Measurements from ENCODE around the gene ARHGEF6.

ARHGEF6 gene

DNA sequence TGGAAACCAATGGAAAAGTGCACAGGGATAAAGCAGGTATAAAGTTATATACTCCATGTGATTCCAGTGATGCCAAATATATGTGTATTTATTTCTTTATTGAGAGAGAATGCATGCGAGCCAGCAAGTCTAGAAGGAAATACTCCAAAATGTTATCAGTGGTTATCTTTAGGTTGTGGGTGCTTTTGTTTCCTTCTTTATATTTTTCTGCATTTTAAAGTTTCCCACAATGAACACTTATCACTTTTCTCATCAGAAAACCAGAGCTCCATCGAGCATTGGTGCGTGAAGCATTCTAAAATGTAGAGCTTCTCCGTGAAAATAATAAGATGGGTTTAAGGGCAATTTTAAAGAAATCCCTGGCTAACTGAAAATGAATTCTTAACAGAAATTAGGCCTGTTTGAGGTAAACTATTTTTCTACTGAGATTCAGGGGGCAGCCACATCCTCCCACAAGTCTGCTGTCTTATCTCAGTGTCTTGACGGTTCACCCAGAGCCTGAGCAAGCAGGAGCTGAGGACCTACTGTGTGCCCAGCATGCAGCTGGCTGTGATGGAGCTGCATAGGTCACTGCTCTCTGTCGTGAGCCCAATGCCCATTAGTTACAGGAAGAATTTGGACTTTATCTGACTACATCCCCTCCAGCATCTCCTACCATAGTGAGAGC is 151.5 kb downstream of the ARHGEF6 start:
- in situ Hi-C loops (cut with MboI; ENCODE audit: low sequenced_read_pairs, unreplicated experiment): no loop called here
- no peak for DNase-seq (ENCODE audit: low spot score)
- TF ChIP-seq, protein P1, sequence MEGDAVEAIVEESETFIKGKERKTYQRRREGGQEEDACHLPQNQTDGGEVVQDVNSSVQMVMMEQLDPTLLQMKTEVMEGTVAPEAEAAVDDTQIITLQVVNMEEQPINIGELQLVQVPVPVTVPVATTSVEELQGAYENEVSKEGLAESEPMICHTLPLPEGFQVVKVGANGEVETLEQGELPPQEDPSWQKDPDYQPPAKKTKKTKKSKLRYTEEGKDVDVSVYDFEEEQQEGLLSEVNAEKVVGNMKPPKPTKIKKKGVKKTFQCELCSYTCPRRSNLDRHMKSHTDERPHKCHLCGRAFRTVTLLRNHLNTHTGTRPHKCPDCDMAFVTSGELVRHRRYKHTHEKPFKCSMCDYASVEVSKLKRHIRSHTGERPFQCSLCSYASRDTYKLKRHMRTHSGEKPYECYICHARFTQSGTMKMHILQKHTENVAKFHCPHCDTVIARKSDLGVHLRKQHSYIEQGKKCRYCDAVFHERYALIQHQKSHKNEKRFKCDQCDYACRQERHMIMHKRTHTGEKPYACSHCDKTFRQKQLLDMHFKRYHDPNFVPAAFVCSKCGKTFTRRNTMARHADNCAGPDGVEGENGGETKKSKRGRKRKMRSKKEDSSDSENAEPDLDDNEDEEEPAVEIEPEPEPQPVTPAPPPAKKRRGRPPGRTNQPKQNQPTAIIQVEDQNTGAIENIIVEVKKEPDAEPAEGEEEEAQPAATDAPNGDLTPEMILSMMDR (IDR thresholded peaks at IDR 0.05; ENCODE audit: borderline replicate concordance, control extremely low read depth, extremely low read depth, insufficient read depth, missing control alignments): no peak

GRCh38 chrX:136627409-136627808 is 153.3 kb downstream of the ARHGEF6 start:
- no peak for DNase-seq (ENCODE audit: low spot score)
- in situ Hi-C loops (cut with MboI; ENCODE audit: low sequenced_read_pairs, unreplicated experiment): no loop called here
- TF ChIP-seq, protein P1 (IDR thresholded peaks at IDR 0.05; ENCODE audit: borderline replicate concordance, control extremely low read depth, extremely low read depth, insufficient read depth, missing control alignments): no peak

DNA sequence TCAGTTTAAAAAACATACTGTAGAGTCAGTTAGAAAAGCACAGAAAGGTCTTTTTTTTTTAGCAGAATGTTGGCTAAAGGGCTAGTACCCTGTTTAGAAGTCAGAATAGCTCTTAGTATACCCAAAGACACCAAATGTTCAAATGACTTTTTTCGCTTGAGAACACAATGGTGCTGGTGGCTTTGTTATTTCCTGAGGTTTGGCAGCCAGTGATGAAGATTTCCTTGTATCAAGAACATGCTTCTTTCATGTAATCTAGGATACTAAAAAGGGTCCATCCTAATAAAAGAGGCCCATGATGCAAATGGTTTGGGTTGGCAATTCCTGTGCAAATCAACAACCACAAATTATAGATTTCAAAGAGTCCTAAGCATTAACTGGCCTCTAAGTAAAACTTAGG is 153.8 kb downstream of the ARHGEF6 start:
- in situ Hi-C loops (cut with MboI; ENCODE audit: low sequenced_read_pairs, unreplicated experiment): no loop called here
- TF ChIP-seq, protein P1 (IDR thresholded peaks at IDR 0.05; ENCODE audit: borderline replicate concordance, control extremely low read depth, extremely low read depth, insufficient read depth, missing control alignments): no peak
- no peak for DNase-seq (ENCODE audit: low spot score)

- TF ChIP-seq, protein P1 (IDR thresholded peaks at IDR 0.05; ENCODE audit: borderline replicate concordance, control extremely low read depth, extremely low read depth, insufficient read depth, missing control alignments): no peak
- in situ Hi-C loops (cut with MboI; ENCODE audit: low sequenced_read_pairs, unreplicated experiment): no loop called here
- no peak for DNase-seq (ENCODE audit: low spot score)
Measured at GRCh38 chrX:136626237-136626636, 154.5 kb downstream of the ARHGEF6 start.

GRCh38 chrX:136625246-136625645 is 155.5 kb downstream of the ARHGEF6 start:
- TF ChIP-seq, protein P1 (IDR thresholded peaks at IDR 0.05; ENCODE audit: borderline replicate concordance, control extremely low read depth, extremely low read depth, insufficient read depth, missing control alignments): no peak
- in situ Hi-C loops (cut with MboI; ENCODE audit: low sequenced_read_pairs, unreplicated experiment): no loop called here
- no peak for DNase-seq (ENCODE audit: low spot score)

- TF ChIP-seq, protein P1 (IDR thresholded peaks at IDR 0.05; ENCODE audit: borderline replicate concordance, control extremely low read depth, extremely low read depth, insufficient read depth, missing control alignments): no peak
- in situ Hi-C loops (cut with MboI; ENCODE audit: low sequenced_read_pairs, unreplicated experiment): no loop called here
Measured at GRCh38 chrX:136623396-136623795, 157.3 kb downstream of the ARHGEF6 start.

More at GRCh38 chrX:136623396-136623795, 157.3 kb downstream of the ARHGEF6 start:
- no peak for DNase-seq (ENCODE audit: low spot score)
